Naive thymus-derived CD4-positive, alpha-beta T cell (primary cell): ENCODE measurements around the gene SUCNR1. TPM values are rescaled to one million over a fixed set of nuclear protein-coding genes. Genes with fewer than 3 reads are reported as not detected.

ENCODE experiments used
- polyA plus RNA-seq, 2 donors: library from polyadenylated mRNA; unstranded; fragments of 300-500 nt; fragmentation: Illumina TruSeq; gene quantifications; one replicate each; pipeline ENCODE4 v1.2.3, GENCODE V29; 2021
- total RNA-seq, 6 experiments: library from RNA in 5 of 6; stranded (reverse) in 5 of 6; gene quantifications; 1 replicate in 5 of 6; 2 replicates in 1 of 6; pipeline ENCODE4 v1.2.3 and lab custom pipeline; 2021 to 2026

The SUCNR1 gene
- total and polyA plus RNA-seq, 7 experiments from 2014 or later: 0.12 TPM; not detected in 6

Other genes starting within 250 kb of the SUCNR1 start
- gene AADACL2, start 139.7 kb upstream of the SUCNR1 start, total RNA-seq: not detected
- gene AADACL2, start 139.7 kb upstream of the SUCNR1 start, polyA plus RNA-seq: not detected
- gene AADAC, start 59.5 kb upstream of the SUCNR1 start, total RNA-seq: not detected
- not detected for gene AADAC, start 59.5 kb upstream of the SUCNR1 start, polyA plus RNA-seq